ENCODE measurements around the gene TRAK1. TPM values are rescaled to one million over a fixed set of nuclear protein-coding genes. Genes with fewer than 3 reads are reported as not detected.

The TRAK1 gene
- total and polyA plus RNA-seq, 10 of the 15 experiments (the other 5 are each of a cell fraction or from before 2014, with no cell fraction given) = 6.6 to 46.2 (median 23.7) TPM

GRCh38 chr3:42189001-42189460 lies 97.9 kb downstream of the TRAK1 start (continued):
- TF ChIP-seq REST (IDR thresholded peaks at IDR 0.05; ENCODE audit: low read depth, low read length) = no peak

GRCh38 chr3:42189736-42190135 lies 98.6 kb downstream of the TRAK1 start:
- peaks cover 10% of the 10 kb centered on the region for H3K79me2 ChIP-seq (ENCODE audit: control insufficient read depth, insufficient read depth, low read length)
- no peak overlapping the region for H3K27ac ChIP-seq (ENCODE audit: control insufficient read depth, insufficient read depth)
- ChIA-PET SMC1A (ENCODE audit: uncharacterized antibody, unreplicated experiment) (interaction anchor here (1.0 to 3.8 kb wide), 5 partner anchors 25 to 292 kb away, joined by 3 to 26 read pairs (median 4); no protein-coding TSS in a partner anchor), POLR2A (no interaction called here), CTCF (interaction anchor here (1.0 to 7.7 kb wide), 13 partner anchors 10 to 295 kb away, joined by 3 to 159 read pairs (median 19); no protein-coding TSS in a partner anchor), RAD21 (ENCODE audit: unreplicated experiment) (interaction anchor here (3.4 kb wide), 1 partner anchor 71 kb away, joined by 64 read pairs; no protein-coding TSS in a partner anchor)
- H3K4me3 ChIP-seq = no peak overlapping the region
- no peak for FAIRE-seq
- TF ChIP-seq BCL11A (IDR thresholded peaks at IDR 0.05; ENCODE audit: low read depth, low read length) = no peak
- no peak for TF ChIP-seq E4F1 (IDR thresholded peaks at IDR 0.05; ENCODE audit: borderline replicate concordance, partially characterized antibody)
- no peak for TF ChIP-seq KDM1A (IDR thresholded peaks at IDR 0.05; ENCODE audit: borderline replicate concordance)
- TF ChIP-seq SREBF2 (IDR thresholded peaks at IDR 0.05; ENCODE audit: low read length) = no peak
- TF ChIP-seq GATAD2B (conservative IDR thresholded peaks at IDR 0.05; ENCODE audit: low read depth) = no peak
- no peak for TF ChIP-seq GABPA (IDR thresholded peaks at IDR 0.05; ENCODE audit: low read depth)
- no peak for TF ChIP-seq SP1 (IDR thresholded peaks at IDR 0.05; ENCODE audit: low read depth, low read length)
- no peak for TF ChIP-seq KLF5 (IDR thresholded peaks at IDR 0.05; ENCODE audit: partially characterized antibody)
- no peak for TF ChIP-seq FOS (IDR thresholded peaks at IDR 0.05; ENCODE audit: borderline replicate concordance, extremely low read depth, insufficient read length)
- TF ChIP-seq TAF1 (IDR thresholded peaks at IDR 0.05; ENCODE audit: borderline replicate concordance, low read depth, low read length) = no peak
- no peak for TF ChIP-seq FOXK2 (IDR thresholded peaks at IDR 0.05)
- TF ChIP-seq SKIL (IDR thresholded peaks at IDR 0.05; ENCODE audit: low read depth, poor library complexity, severe bottlenecking) = no peak
- in situ Hi-C loops (cut with MboI) = no loop called here
- no peaks in the 10 kb centered on the region for H4K20me1 ChIP-seq (ENCODE audit: control insufficient read depth, insufficient read depth)
- no peaks in the 10 kb centered on the region for H3K9me3 ChIP-seq (replicated peaks; ENCODE audit: control insufficient read depth, insufficient read depth, low read length)
- no peaks in the 10 kb centered on the region for H3K27me3 ChIP-seq (replicated peaks in 1 of 2; ENCODE audit: control insufficient read depth in 2 of 2, insufficient read depth in 2 of 2, low read length in 1 of 2)
- BruUV-seq (replicated peaks) = no TSS peak
- no peak overlapping the region for H2AFZ ChIP-seq (ENCODE audit: control insufficient read depth, low read depth, low read length)
- H3K4me2 ChIP-seq (ENCODE audit: control insufficient read depth, insufficient read depth) = no peak overlapping the region
- no peak for ATAC-seq
- DNase-seq (ENCODE audit: low read depth, low spot score) = no peak
- peaks cover 4 to 15% of the 10 kb centered on the region in 2 experiments; a peak in 3 of 4 replicates for H3K36me3 ChIP-seq (ENCODE audit: control insufficient read depth in 2 of 2, insufficient read depth in 2 of 2, low read length in 1 of 2)
- intact Hi-C loops (cut with micrococcal nuclease; ENCODE audit: unreplicated experiment) = loop anchor here (5.0 to 10.0 kb wide), 3 partner anchors 177 to 295 kb away; partner anchors contain the start of gene ULK4
- no peak overlapping the region for H3K9ac ChIP-seq (ENCODE audit: control insufficient read depth, insufficient read depth, low read length)
- WGBS (ENCODE audit: insufficient coverage, insufficient replicate concordance, low lambda C conversion rate, missing lambda C conversion rate) = 100% methylated on average over 6 of the region's 6 CpGs
- H3K4me1 ChIP-seq (ENCODE audit: control insufficient read depth, insufficient read depth, low read length) = peaks cover 40% of the 10 kb centered on the region

All from GM12878 (cell line).